Endodermal cell (in vitro differentiated cells): ENCODE measurements around the gene ZNF280D. TPM values are rescaled to one million over a fixed set of nuclear protein-coding genes. Genes with fewer than 3 reads are reported as not detected.

Experiments
- DNase-seq: peaks from one replicate; pipeline ENCODE4 v3.0.0-alpha.2; 2017
- H3K27ac ChIP-seq: 2 replicates; pipeline ENCODE4 v1.5.1; 2013; ENCODE audit warnings: mild to moderate bottlenecking, low read depth, low read length, moderate library complexity
- H3K27me3 ChIP-seq: 2 replicates; pipeline ENCODE4 v1.6.1; 2013; ENCODE audit warnings: mild to moderate bottlenecking, low read length, moderate library complexity; ENCODE audit not compliant: insufficient read depth, control insufficient read depth, poor library complexity, severe bottlenecking
- H3K36me3 ChIP-seq: 2 replicates; pipeline ENCODE4 v1.7.0; 2013; ENCODE audit warnings: mild to moderate bottlenecking, low read length, moderate library complexity; ENCODE audit not compliant: control insufficient read depth, insufficient read depth
- H3K4me1 ChIP-seq: one replicate; pipeline ENCODE4 v1.7.0; 2013; ENCODE audit warnings: low read length; ENCODE audit not compliant: control insufficient read depth, insufficient read depth
- H3K4me3 ChIP-seq: 2 replicates; pipeline ENCODE4 v1.5.1; 2013; ENCODE audit warnings: mild to moderate bottlenecking, low read length, moderate library complexity
- H3K9ac ChIP-seq: 2 replicates; pipeline ENCODE4 v1.6.1; 2013; ENCODE audit warnings: mild to moderate bottlenecking, low read length, moderate library complexity; ENCODE audit not compliant: poor library complexity, severe bottlenecking; ENCODE audit errors: extremely low read depth
- H3K9me3 ChIP-seq: 2 replicates; pipeline ENCODE4 v1.6.1; 2013; ENCODE audit warnings: mild to moderate bottlenecking, low read length, moderate library complexity; ENCODE audit not compliant: control insufficient read depth
- H3K27ac Mint-ChIP-seq: 2 replicates; pipeline ENCODE4 v1.8.0; 2020; ENCODE audit warnings: mixed read lengths
- H3K27me3 Mint-ChIP-seq: 2 replicates; pipeline ENCODE4 v1.8.0; 2021; ENCODE audit warnings: mild to moderate bottlenecking, mixed read lengths; ENCODE audit not compliant: insufficient read depth
- H3K36me3 Mint-ChIP-seq: 2 replicates; pipeline ENCODE4 v1.8.0; 2020; ENCODE audit warnings: low read depth, mixed read lengths
- H3K4me1 Mint-ChIP-seq: 2 replicates; pipeline ENCODE4 v1.8.0; 2020; ENCODE audit warnings: mixed read lengths
- H3K4me3 Mint-ChIP-seq: 2 replicates; pipeline ENCODE4 v1.8.0; 2020; ENCODE audit warnings: mild to moderate bottlenecking, moderate library complexity, mixed read lengths
- H3K9me3 Mint-ChIP-seq: 2 replicates; pipeline ENCODE4 v1.8.0; 2020; ENCODE audit warnings: mild to moderate bottlenecking, mixed read lengths
- CTCF ChIP-seq: fragments of 200-600 bp; sonication (generic); conservative IDR thresholded peaks from 2 replicates; pipeline ENCODE4 v1.5.0; 2021; ENCODE audit warnings: antibody characterized with exemption, mild to moderate bottlenecking
- WGBS, 2 experiments: methylation state at CpG; one replicate each; pipeline versions ENCODE4 v1.1.5 to v1.1.7; 2013; ENCODE audit warnings: missing lambda C conversion rate in 2 of 2, mixed read lengths in 1 of 2; ENCODE audit not compliant: insufficient coverage in 1 of 2, insufficient read length in 1 of 2; 5-methylcytosine and 5-hydroxymethylcytosine counted together
- total RNA-seq, 2 donors: library from RNA; stranded (reverse); fragmentation: NEBNext Ultra II Directional in 1 of 2; extraction: Animal tissue kit (Norgen Biotek cat#: 25700) in 1 of 2; gene quantifications; 2 replicates in 1 of 2; 3 replicates in 1 of 2; pipeline ENCODE4 v1.2.1, GENCODE V29; 2021

Gene ZNF280D
- total RNA-seq, 2 donors from 2014 or later: 22.0 to 35.1 TPM

GRCh38 chr15:56736308-56736707, 3.0 kb upstream of the ZNF280D start:
- no peak overlapping the region for H3K9ac ChIP-seq
- no peak overlapping the region for H3K27ac ChIP-seq
- Mint-ChIP-seq H3K9me3 (peaks cover 28% of the 10 kb centered on the region), H3K36me3 (peaks cover 2% of the 10 kb centered on the region), H3K4me1 (peaks cover 14% of the 10 kb centered on the region), H3K27me3 (peaks cover 4% of the 10 kb centered on the region), H3K27ac (no peak overlapping the region), H3K4me3 (no peak overlapping the region)
- peaks cover 25% of the 10 kb centered on the region for H3K9me3 ChIP-seq
- H3K36me3 ChIP-seq: no peaks in the 10 kb centered on the region
- H3K27me3 ChIP-seq: no peaks in the 10 kb centered on the region
- DNase-seq: no peak
- H3K4me3 ChIP-seq: no peak overlapping the region
- TF ChIP-seq CTCF: no peak
- peaks cover 2% of the 10 kb centered on the region for H3K4me1 ChIP-seq
- WGBS, 2 experiments: 95% methylated on average over 6 of the region's 6 CpGs

DNA sequence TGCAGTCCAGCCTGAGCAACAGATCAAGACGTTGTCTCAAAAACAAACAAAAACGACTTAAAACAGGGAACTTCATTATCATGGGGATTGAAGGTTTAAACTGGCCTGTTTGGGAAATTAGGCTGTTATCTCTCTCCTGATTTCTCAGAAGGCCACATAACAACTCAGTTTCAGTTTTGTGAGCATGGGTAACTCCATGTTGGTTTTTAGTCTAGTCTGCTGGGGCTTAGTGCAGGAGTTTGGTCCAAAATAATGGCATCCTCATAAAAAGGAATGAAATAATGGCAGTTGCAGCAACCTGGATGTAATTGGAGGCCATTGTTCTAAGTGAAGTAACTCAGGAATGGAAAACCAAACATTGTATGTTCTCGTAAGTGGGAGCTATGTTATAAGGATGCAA, 2.3 kb upstream of the ZNF280D start:
- DNase-seq: no peak

DNA sequence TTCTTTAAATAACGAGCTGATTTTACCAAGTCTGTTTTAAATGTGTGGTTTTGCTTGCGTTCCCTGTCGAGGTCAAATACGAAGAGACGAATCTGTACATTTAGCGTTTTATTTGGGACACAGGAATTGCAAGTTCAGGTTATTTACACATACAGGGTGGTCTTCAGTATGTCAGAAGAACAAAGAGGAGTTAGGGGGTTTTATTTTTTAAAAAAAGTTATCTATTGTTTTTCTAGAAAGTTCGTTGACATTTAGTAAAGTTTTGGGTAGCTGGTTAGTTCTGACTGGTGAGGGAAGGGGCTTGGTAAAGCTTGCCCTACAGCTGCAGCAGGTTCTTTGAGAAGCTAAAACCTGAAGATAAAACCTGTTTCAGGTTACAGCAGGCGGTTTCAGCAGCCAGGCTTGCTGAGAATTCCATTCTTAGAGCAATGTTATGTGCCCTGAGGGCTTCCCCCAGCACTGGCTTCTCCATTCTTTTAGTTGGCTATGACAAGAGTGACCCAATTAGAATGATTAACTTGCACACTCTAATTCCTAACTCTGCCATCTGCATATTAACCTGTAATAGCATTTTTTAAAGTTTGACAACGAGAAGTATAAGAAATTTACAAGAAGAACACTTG, 815 bp upstream of the ZNF280D start:
- Mint-ChIP-seq H3K9me3 (peaks cover 28% of the 10 kb centered on the region), H3K36me3 (peaks cover 2% of the 10 kb centered on the region), H3K27ac (no peak overlapping the region), H3K4me1 (peaks cover 26% of the 10 kb centered on the region), H3K27me3 (peaks cover 4% of the 10 kb centered on the region), H3K4me3 (peak overlapping the region; percentile 72)
- 95 to 97% methylated on average over 9 of the region's 9 CpGs for WGBS, 2 experiments
- TF ChIP-seq CTCF: no peak
- Histone ChIP-seq H3K9ac (no peak overlapping the region), H3K4me1 (peaks cover 7% of the 10 kb centered on the region), H3K9me3 (peaks cover 25% of the 10 kb centered on the region), H3K4me3 (no peak overlapping the region), H3K27ac (no peak overlapping the region), H3K36me3 (no peaks in the 10 kb centered on the region), H3K27me3 (no peaks in the 10 kb centered on the region)
- peak; percentile 45 for DNase-seq

More for the DNA sequence above, 2.3 kb upstream of the ZNF280D start:
- Histone ChIP-seq H3K36me3 (no peaks in the 10 kb centered on the region), H3K4me3 (peak overlapping the region; percentile 33), H3K4me1 (peaks cover 2% of the 10 kb centered on the region), H3K9ac (no peak overlapping the region), H3K27me3 (no peaks in the 10 kb centered on the region), H3K27ac (no peak overlapping the region), H3K9me3 (peaks cover 25% of the 10 kb centered on the region)
- WGBS, 2 experiments: 59 to 60% methylated on average over 3 of the region's 3 CpGs
- Mint-ChIP-seq H3K27ac (no peak overlapping the region), H3K27me3 (peaks cover 4% of the 10 kb centered on the region), H3K9me3 (peaks cover 28% of the 10 kb centered on the region), H3K36me3 (peaks cover 2% of the 10 kb centered on the region), H3K4me1 (peaks cover 19% of the 10 kb centered on the region), H3K4me3 (no peak overlapping the region)
- no peak for TF ChIP-seq CTCF
